Stimulated activated CD4-positive, alpha-beta T cell treated with anti-CD3 and anti-CD28 coated beads, TNF-alpha, amount 100 ng/mL, for 24 hours (primary cell): ENCODE data around the gene ADRA1B.

ENCODE experiments used
- DNase-seq, 3 experiments: peaks; one replicate each; pipeline ENCODE4 v3.0.0-alpha.2; 2020; ENCODE audit warnings: low read depth in 3 of 3

ADRA1B gene

GRCh38 chr5:159928122-159928909 is 12.0 kb downstream of the ADRA1B start:
- DNase-seq, result no peak

GRCh38 chr5:159929176-159929575 is 12.9 kb downstream of the ADRA1B start:
- no peak for DNase-seq

GRCh38 chr5:159933531-159934485 is 17.5 kb downstream of the ADRA1B start:
- DNase-seq, result no peak

GRCh38 chr5:159935946-159936345 is 19.7 kb downstream of the ADRA1B start:
- no peak for DNase-seq

GRCh38 chr5:159936686-159937329 is 20.5 kb downstream of the ADRA1B start:
- no peak for DNase-seq

GRCh38 chr5:159937580-159937979 is 21.3 kb downstream of the ADRA1B start:
- DNase-seq, result no peak

GRCh38 chr5:159943326-159943725 is 27.0 kb downstream of the ADRA1B start:
- no peak for DNase-seq

GRCh38 chr5:159944056-159944600 is 27.8 kb downstream of the ADRA1B start:
- DNase-seq, result no peak

- no peak for DNase-seq
Measured at GRCh38 chr5:159945359-159945758, 29.1 kb downstream of the ADRA1B start.

GRCh38 chr5:159947708-159948358 is 31.6 kb downstream of the ADRA1B start:
- DNase-seq, result no peak

GRCh38 chr5:159951387-159951786 is 35.1 kb downstream of the ADRA1B start:
- no peak for DNase-seq

GRCh38 chr5:159951834-159952233 is 35.6 kb downstream of the ADRA1B start:
- DNase-seq, result no peak

GRCh38 chr5:159953609-159954008 is 37.3 kb downstream of the ADRA1B start:
- DNase-seq, result no peak

- no peak for DNase-seq
Measured at GRCh38 chr5:159955056-159955624, 38.9 kb downstream of the ADRA1B start.

GRCh38 chr5:159956074-159956473 is 39.8 kb downstream of the ADRA1B start:
- DNase-seq, result no peak

GRCh38 chr5:159961176-159962160 is 45.2 kb downstream of the ADRA1B start:
- no peak for DNase-seq

GRCh38 chr5:159962214-159962613 is 45.9 kb downstream of the ADRA1B start:
- DNase-seq, result no peak

GRCh38 chr5:159963935-159964334 is 47.7 kb downstream of the ADRA1B start:
- no peak for DNase-seq

- no peak for DNase-seq
Measured at GRCh38 chr5:159965031-159965837, 49.0 kb downstream of the ADRA1B start.
